Esophagus muscularis mucosa (tissue), 4 donors: ENCODE measurements around the gene RDH16. TPM values are rescaled to one million over a fixed set of nuclear protein-coding genes. Genes with fewer than 3 reads are reported as not detected.
A peak's percentile ranks its signal among the peaks of the same experiment; 100 is the strongest.

Source experiments
- DNase-seq: peaks from one replicate; pipeline ENCODE4 v3.0.0-alpha.2; 2017; ENCODE audit errors: extremely low spot score
- H3K27ac ChIP-seq, 4 donors: fragments of 200-600 bp; sonication (generic); replicated peaks in 1 of 4; 1 replicate in 3 of 4; 2 replicates in 1 of 4; pipeline ENCODE4 v1.5.1; 2016 to 2019; ENCODE audit warnings: mild to moderate bottlenecking in 1 of 4
- H3K27me3 ChIP-seq, 4 donors: fragments of 200-600 bp; sonication (generic); one replicate each; pipeline versions ENCODE4 v1.5.1 to v1.6.0; 2016 to 2019
- H3K36me3 ChIP-seq, 4 donors: fragments of 200-600 bp; sonication (generic); one replicate each; pipeline ENCODE4 v1.5.1; 2016 to 2019
- H3K4me1 ChIP-seq, 4 donors: fragments of 200-600 bp; sonication (generic); one replicate each; pipeline ENCODE4 v1.5.1; 2016 to 2019
- H3K4me3 ChIP-seq, 4 donors: fragments of 200-600 bp; sonication (generic); 1 replicate in 2 of 4; 2 replicates in 2 of 4; pipeline ENCODE4 v1.5.1; 2016 to 2019; ENCODE audit warnings: mild to moderate bottlenecking in 4 of 4, moderate library complexity in 1 of 4
- H3K9me3 ChIP-seq, 4 donors: fragments of 200-600 bp; sonication (generic); 1 replicate in 3 of 4; 2 replicates in 1 of 4; pipeline ENCODE4 v1.5.1; 2016 to 2019
- CTCF ChIP-seq, 3 experiments: fragments of 200-600 bp in 2 of 3; fragments of 450-650 bp in 1 of 3; sonication (generic) in 2 of 3; IDR thresholded peaks; one replicate each; pipeline ENCODE4 v1.5.1; 2017 to 2019; ENCODE audit warnings: antibody characterized with exemption in 3 of 3, mild to moderate bottlenecking in 2 of 3, moderate library complexity in 1 of 3
- EP300 ChIP-seq: sonication (generic); formaldehyde crosslinking; IDR thresholded peaks from one replicate; pipeline ENCODE4 v1.6.1; 2017; ENCODE audit warnings: antibody characterized with exemption
- POLR2A ChIP-seq: fragments of 450-650 bp; IDR thresholded peaks from one replicate; pipeline ENCODE4 v1.6.1; 2017; ENCODE audit warnings: antibody characterized with exemption, moderate library complexity, mild to moderate bottlenecking, low read depth
- POLR2AphosphoS5 ChIP-seq, 2 donors: sonication (generic); formaldehyde crosslinking; IDR thresholded peaks; one replicate each; pipeline ENCODE4 v1.6.1; 2017; ENCODE audit warnings: antibody characterized with exemption in 2 of 2
- WGBS: methylation state at CpG from one replicate; pipeline ENCODE4 v1.1.5; 2018; 5-methylcytosine and 5-hydroxymethylcytosine counted together
- intact Hi-C: fragments of 100-400 bp; cut with DNase I; formaldehyde crosslinking; loops from one replicate; pipeline ENCODE4 v1.15.1; 2023
- total RNA-seq, 4 donors: library from RNA; depleted of rRNA; stranded (reverse); fragments of >200 nt; gene quantifications; one replicate each; pipeline versions ENCODE4 v1.1.0 to v1.2.1, GENCODE V29; 2016

The RDH16 gene
- total RNA-seq, 4 donors from 2014 or later, result 0.17 to 0.69 (median 0.42) TPM; not detected in 1

DNA sequence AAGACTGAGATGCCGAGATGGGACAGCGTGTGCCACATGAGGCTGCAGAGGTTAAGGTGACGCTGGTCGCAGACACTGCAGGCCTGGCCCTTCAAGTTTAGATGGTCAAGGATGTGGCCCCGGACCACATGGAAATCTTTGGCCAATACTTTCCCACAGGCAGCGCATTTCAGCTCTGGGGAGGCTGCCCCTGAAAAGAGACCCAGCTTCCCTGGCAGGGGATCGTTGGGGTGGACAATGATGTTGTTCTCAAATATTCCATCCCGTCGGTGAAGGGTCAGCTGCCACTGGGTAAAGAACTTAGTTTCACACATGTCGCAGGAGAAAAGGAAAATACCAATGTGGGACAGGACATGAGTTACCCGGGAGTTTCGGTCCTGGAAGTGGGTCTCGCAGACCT, 46.0 kb upstream of the RDH16 start:
- H3K36me3 ChIP-seq, result peaks cover 29 to 62% (median 52%) of the 10 kb centered on the region in 4 donors
- intact Hi-C loops, result loop anchor here (5.0 kb wide), 1 partner anchor 251 kb away; the partner anchor contains the start of gene PRIM1
- H3K9me3 ChIP-seq, result no peaks in the 10 kb centered on the region
- H3K4me3 ChIP-seq, result no peak overlapping the region
- H3K4me1 ChIP-seq, result peaks cover 16 to 47% (median 41%) of the 10 kb centered on the region in 4 donors
- no peak for TF ChIP-seq EP300
- no peak for TF ChIP-seq POLR2AphosphoS5 (IDR thresholded peaks at IDR 0.05)
- TF ChIP-seq POLR2A, result no peak
- H3K27me3 ChIP-seq, result no peaks in the 10 kb centered on the region
- no peak overlapping the region for H3K27ac ChIP-seq
- 89% methylated on average over 13 of the region's 13 CpGs for WGBS
- no peak for DNase-seq

DNA sequence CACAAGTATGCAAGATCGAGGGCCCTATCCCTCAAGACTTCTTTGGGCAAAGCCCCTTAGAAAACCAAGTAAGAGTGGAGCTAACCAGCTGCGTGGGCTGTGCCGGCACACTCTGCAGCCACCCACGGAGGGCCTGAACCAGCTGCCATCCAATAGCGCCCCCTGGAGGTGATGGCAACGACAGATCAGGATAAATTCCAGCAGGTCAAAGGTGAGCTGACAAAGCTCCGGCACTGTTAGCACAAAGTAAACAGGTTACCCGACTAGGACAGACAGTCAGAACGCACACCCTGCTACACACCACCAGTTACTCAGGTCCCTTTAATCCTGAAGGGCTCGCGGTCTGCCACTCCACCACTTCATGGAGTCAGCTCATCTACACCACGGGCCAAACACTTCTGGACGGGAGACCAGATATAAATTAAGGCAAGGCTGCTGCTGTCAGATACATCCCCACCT, 44.1 kb upstream of the RDH16 start:
- whole genome bisulfite sequencing, result 19% methylated on average over 8 of the region's 13 CpGs
- no peaks in the 10 kb centered on the region for H3K9me3 ChIP-seq
- H3K4me1 ChIP-seq, result peaks cover 16 to 38% (median 31%) of the 10 kb centered on the region in 4 donors
- TF ChIP-seq POLR2AphosphoS5 (IDR thresholded peaks at IDR 0.05) (no peak), CTCF (IDR thresholded peaks at IDR 0.05) (peak; percentile 52 to 61 (median 54))
- no peak overlapping the region for H3K4me3 ChIP-seq
- intact Hi-C loops, result loop anchor here (5.0 kb wide), 1 partner anchor 249 kb away; the partner anchor contains the start of gene PRIM1
- H3K27ac ChIP-seq, result no peak overlapping the region
- H3K27me3 ChIP-seq, result no peaks in the 10 kb centered on the region
- H3K36me3 ChIP-seq, result peaks cover 29 to 74% (median 60%) of the 10 kb centered on the region in 4 donors
- DNase-seq, result no peak

DNA sequence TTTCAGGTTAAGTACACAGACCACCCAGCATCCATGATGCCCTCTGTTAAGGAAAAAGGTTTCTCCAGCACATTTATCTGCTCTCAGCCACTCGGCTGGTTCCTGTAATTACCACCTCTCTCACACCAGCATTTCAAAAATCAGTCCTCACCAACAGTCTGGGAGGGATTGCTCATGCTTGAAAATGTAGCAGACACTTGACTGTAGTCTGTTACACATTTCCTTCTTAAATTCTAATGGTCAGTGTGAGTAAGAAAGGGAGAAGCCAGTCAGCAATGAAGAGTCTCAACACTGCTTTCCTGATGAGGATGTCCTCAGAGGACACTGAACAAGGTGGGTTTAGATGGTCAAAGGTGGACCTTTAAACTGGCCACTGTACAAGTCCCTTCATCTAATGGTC, 43.0 kb upstream of the RDH16 start:
- no peak overlapping the region for H3K4me3 ChIP-seq
- H3K27ac ChIP-seq, result no peak overlapping the region
- intact Hi-C loops, result loop anchor here (5.0 kb wide), 1 partner anchor 248 kb away; the partner anchor contains the start of gene PRIM1
- TF ChIP-seq POLR2AphosphoS5 (IDR thresholded peaks at IDR 0.05) (no peak), POLR2A (no peak), CTCF (IDR thresholded peaks at IDR 0.05) (no peak), EP300 (no peak)
- no peaks in the 10 kb centered on the region for H3K27me3 ChIP-seq
- no peak for DNase-seq
- no peaks in the 10 kb centered on the region for H3K9me3 ChIP-seq
- 47% methylated on average over 1 of the region's 1 CpG for WGBS
- H3K36me3 ChIP-seq, result peaks cover 29 to 78% (median 68%) of the 10 kb centered on the region in 4 donors
- H3K4me1 ChIP-seq, result peaks cover 12 to 33% (median 25%) of the 10 kb centered on the region in 4 donors

GRCh38 chr12:56999456-56999855, 42.0 kb upstream of the RDH16 start:
- H3K27me3 ChIP-seq, result no peaks in the 10 kb centered on the region
- no peak overlapping the region for H3K27ac ChIP-seq
- DNase-seq, result no peak
- 89% methylated on average over 4 of the region's 4 CpGs for WGBS
- peaks cover 27 to 81% (median 70%) of the 10 kb centered on the region in 4 donors for H3K36me3 ChIP-seq
- intact Hi-C loops, result no loop called here
- no peaks in the 10 kb centered on the region for H3K9me3 ChIP-seq
- H3K4me1 ChIP-seq, result peaks cover 6 to 23% (median 16%) of the 10 kb centered on the region in 4 donors
- TF ChIP-seq CTCF (IDR thresholded peaks at IDR 0.05) (no peak), POLR2A (no peak), EP300 (no peak), POLR2AphosphoS5 (IDR thresholded peaks at IDR 0.05) (no peak)
- no peak overlapping the region for H3K4me3 ChIP-seq

DNA sequence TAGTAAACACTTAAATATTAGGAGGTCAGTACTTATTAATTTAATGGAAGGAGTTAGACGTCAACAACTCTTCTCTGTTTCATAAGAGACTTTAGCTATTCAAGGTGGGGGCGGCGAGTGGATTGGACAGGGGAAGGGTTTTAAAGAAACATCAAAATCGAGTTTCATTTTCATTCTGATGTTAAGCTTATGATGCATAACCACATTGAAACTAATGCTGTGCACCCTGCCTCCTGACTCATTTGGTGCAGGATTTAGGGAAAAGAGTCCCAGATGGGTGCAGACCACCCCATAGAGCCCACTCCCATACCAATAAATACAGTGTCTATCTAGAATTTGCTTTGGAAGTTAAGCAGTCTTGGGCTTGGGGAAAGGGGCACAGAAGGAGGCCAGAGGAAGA, 41.6 kb upstream of the RDH16 start:
- H3K4me3 ChIP-seq, result no peak overlapping the region
- H3K27me3 ChIP-seq, result no peaks in the 10 kb centered on the region
- H3K4me1 ChIP-seq, result peaks cover 6 to 20% (median 13%) of the 10 kb centered on the region in 4 donors
- H3K27ac ChIP-seq, result no peak overlapping the region
- TF ChIP-seq EP300, result no peak
- no peak for TF ChIP-seq CTCF (IDR thresholded peaks at IDR 0.05)
- TF ChIP-seq POLR2AphosphoS5 (IDR thresholded peaks at IDR 0.05), result no peak
- TF ChIP-seq POLR2A, result no peak
- intact Hi-C loops, result no loop called here
- WGBS, result 67% methylated on average over 4 of the region's 4 CpGs
- H3K36me3 ChIP-seq, result peaks cover 22 to 76% (median 65%) of the 10 kb centered on the region in 4 donors
- H3K9me3 ChIP-seq, result no peaks in the 10 kb centered on the region
- no peak for DNase-seq
